ES-I3 (cell line): ENCODE results near the gene OSBP2.

Source experiments
- H3K36me3 ChIP-seq: 2 replicates; pipeline ENCODE4 v1.6.1; 2013; ENCODE audit warnings: mild to moderate bottlenecking, low read length, control low read depth, moderate library complexity; ENCODE audit not compliant: insufficient read depth
- H3K4me1 ChIP-seq: 2 replicates; pipeline ENCODE4 v1.6.1; 2013; ENCODE audit warnings: mild to moderate bottlenecking, control low read depth, low read length; ENCODE audit not compliant: insufficient read depth
- H3K9ac ChIP-seq: 2 replicates; pipeline ENCODE4 v1.6.1; 2013; ENCODE audit warnings: low read depth, mild to moderate bottlenecking, low read length, moderate library complexity
- H3K9me3 ChIP-seq: 2 replicates; pipeline ENCODE4 v1.6.1; 2013; ENCODE audit warnings: mild to moderate bottlenecking, low read length, moderate library complexity; ENCODE audit not compliant: control insufficient read depth, insufficient read depth

OSBP2 gene

GRCh38 chr22:30829901-30830550 is 135.4 kb downstream of the OSBP2 start:
- Histone ChIP-seq H3K4me1 (peaks cover 16% of the 10 kb centered on the region), H3K36me3 (no peaks in the 10 kb centered on the region), H3K9ac (no peak overlapping the region), H3K9me3 (no peaks in the 10 kb centered on the region)

GRCh38 chr22:30830907-30831306 is 136.2 kb downstream of the OSBP2 start:
- H3K36me3 ChIP-seq, result no peaks in the 10 kb centered on the region
- peaks cover 16% of the 10 kb centered on the region for H3K4me1 ChIP-seq
- H3K9me3 ChIP-seq, result no peaks in the 10 kb centered on the region
- no peak overlapping the region for H3K9ac ChIP-seq

- no peaks in the 10 kb centered on the region for H3K9me3 ChIP-seq
- no peak overlapping the region for H3K9ac ChIP-seq
These were observed 137.8 kb downstream of the OSBP2 start for GRCh38 chr22:30832407-30832987.

GRCh38 chr22:30833322-30833721 is 138.6 kb downstream of the OSBP2 start:
- H3K4me1 ChIP-seq, result peaks cover 16% of the 10 kb centered on the region
- no peaks in the 10 kb centered on the region; the same call in 1 of the 2 replicates for H3K9me3 ChIP-seq
- H3K9ac ChIP-seq, result no peak overlapping the region
- no peaks in the 10 kb centered on the region for H3K36me3 ChIP-seq

More at GRCh38 chr22:30832407-30832987, 137.8 kb downstream of the OSBP2 start:
- Histone ChIP-seq H3K4me1 (peaks cover 16% of the 10 kb centered on the region), H3K36me3 (no peaks in the 10 kb centered on the region)

- no peaks in the 10 kb centered on the region for H3K36me3 ChIP-seq
- no peak overlapping the region for H3K9ac ChIP-seq
- H3K4me1 ChIP-seq, result no peaks in the 10 kb centered on the region; the same call in none of the 2 replicates
- no peaks in the 10 kb centered on the region; the same call in 1 of the 2 replicates for H3K9me3 ChIP-seq
These were observed 142.9 kb downstream of the OSBP2 start for GRCh38 chr22:30837531-30837930.

- H3K9me3 ChIP-seq, result no peaks in the 10 kb centered on the region; the same call in 1 of the 2 replicates
- no peak overlapping the region for H3K9ac ChIP-seq
- H3K36me3 ChIP-seq, result no peaks in the 10 kb centered on the region
- no peaks in the 10 kb centered on the region; the same call in 1 of the 2 replicates for H3K4me1 ChIP-seq
These were observed 143.4 kb downstream of the OSBP2 start for GRCh38 chr22:30838111-30838510.

- no peak overlapping the region for H3K9ac ChIP-seq
- H3K4me1 ChIP-seq, result no peaks in the 10 kb centered on the region; the same call in 1 of the 2 replicates
- no peaks in the 10 kb centered on the region for H3K36me3 ChIP-seq
- no peaks in the 10 kb centered on the region; the same call in 1 of the 2 replicates for H3K9me3 ChIP-seq
These were observed 146.6 kb downstream of the OSBP2 start for GRCh38 chr22:30841273-30841672.

GRCh38 chr22:30843245-30843644 is 148.6 kb downstream of the OSBP2 start:
- Histone ChIP-seq H3K36me3 (no peaks in the 10 kb centered on the region), H3K9ac (no peak overlapping the region), H3K9me3 (no peaks in the 10 kb centered on the region), H3K4me1 (no peaks in the 10 kb centered on the region)

GRCh38 chr22:30847583-30847982 is 152.9 kb downstream of the OSBP2 start:
- Histone ChIP-seq H3K9me3 (no peaks in the 10 kb centered on the region), H3K36me3 (no peaks in the 10 kb centered on the region), H3K9ac (no peak overlapping the region), H3K4me1 (no peaks in the 10 kb centered on the region)

- no peaks in the 10 kb centered on the region for H3K9me3 ChIP-seq
- H3K4me1 ChIP-seq, result no peaks in the 10 kb centered on the region
- no peak overlapping the region for H3K9ac ChIP-seq
- H3K36me3 ChIP-seq, result no peaks in the 10 kb centered on the region
These were observed 160.6 kb downstream of the OSBP2 start for GRCh38 chr22:30855266-30855665.

GRCh38 chr22:30855677-30856518 is 161.2 kb downstream of the OSBP2 start:
- no peak overlapping the region for H3K9ac ChIP-seq
- no peaks in the 10 kb centered on the region for H3K36me3 ChIP-seq
- H3K9me3 ChIP-seq, result no peaks in the 10 kb centered on the region
- H3K4me1 ChIP-seq, result no peaks in the 10 kb centered on the region

GRCh38 chr22:30856741-30857502 is 162.2 kb downstream of the OSBP2 start:
- no peaks in the 10 kb centered on the region for H3K36me3 ChIP-seq

GRCh38 chr22:30857791-30858190 is 163.1 kb downstream of the OSBP2 start:
- Histone ChIP-seq H3K9me3 (no peaks in the 10 kb centered on the region), H3K4me1 (no peaks in the 10 kb centered on the region), H3K36me3 (no peaks in the 10 kb centered on the region), H3K9ac (no peak overlapping the region)

More at GRCh38 chr22:30856741-30857502, 162.2 kb downstream of the OSBP2 start:
- no peak overlapping the region for H3K9ac ChIP-seq
- no peaks in the 10 kb centered on the region for H3K4me1 ChIP-seq
- no peaks in the 10 kb centered on the region for H3K9me3 ChIP-seq
